ENCODE data around the gene SYNE4. TPM values are rescaled to one million over a fixed set of nuclear protein-coding genes. Genes with fewer than 3 reads are reported as not detected.

Gene SYNE4
- total RNA-seq, 4 donors from 2014 or later = 0.42 to 3.0 (median 1.8) TPM

GRCh38 chr19:36051236-36051635, 42.6 kb upstream of the SYNE4 start:
- H3K27me3 ChIP-seq = no peaks in the 10 kb centered on the region
- no peak overlapping the region for H3K27ac ChIP-seq
- 63% methylated on average over 3 of the region's 3 CpGs for WGBS
- peaks cover 13% of the 10 kb centered on the region for H3K4me1 ChIP-seq
- H3K36me3 ChIP-seq = no peaks in the 10 kb centered on the region
- no peak for DNase-seq (ENCODE audit: low spot score in 2 of 2)
- no peak overlapping the region for H3K4me3 ChIP-seq
- no peaks in the 10 kb centered on the region for H3K9me3 ChIP-seq
- TF ChIP-seq POLR2AphosphoS5 (IDR thresholded peaks at IDR 0.05) (no peak), EP300 (IDR thresholded peaks at IDR 0.05) (no peak), POLR2A (IDR thresholded peaks at IDR 0.05) (no peak)
- TF ChIP-seq, protein P1, sequence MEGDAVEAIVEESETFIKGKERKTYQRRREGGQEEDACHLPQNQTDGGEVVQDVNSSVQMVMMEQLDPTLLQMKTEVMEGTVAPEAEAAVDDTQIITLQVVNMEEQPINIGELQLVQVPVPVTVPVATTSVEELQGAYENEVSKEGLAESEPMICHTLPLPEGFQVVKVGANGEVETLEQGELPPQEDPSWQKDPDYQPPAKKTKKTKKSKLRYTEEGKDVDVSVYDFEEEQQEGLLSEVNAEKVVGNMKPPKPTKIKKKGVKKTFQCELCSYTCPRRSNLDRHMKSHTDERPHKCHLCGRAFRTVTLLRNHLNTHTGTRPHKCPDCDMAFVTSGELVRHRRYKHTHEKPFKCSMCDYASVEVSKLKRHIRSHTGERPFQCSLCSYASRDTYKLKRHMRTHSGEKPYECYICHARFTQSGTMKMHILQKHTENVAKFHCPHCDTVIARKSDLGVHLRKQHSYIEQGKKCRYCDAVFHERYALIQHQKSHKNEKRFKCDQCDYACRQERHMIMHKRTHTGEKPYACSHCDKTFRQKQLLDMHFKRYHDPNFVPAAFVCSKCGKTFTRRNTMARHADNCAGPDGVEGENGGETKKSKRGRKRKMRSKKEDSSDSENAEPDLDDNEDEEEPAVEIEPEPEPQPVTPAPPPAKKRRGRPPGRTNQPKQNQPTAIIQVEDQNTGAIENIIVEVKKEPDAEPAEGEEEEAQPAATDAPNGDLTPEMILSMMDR (IDR thresholded peaks at IDR 0.05) = no peak

DNA sequence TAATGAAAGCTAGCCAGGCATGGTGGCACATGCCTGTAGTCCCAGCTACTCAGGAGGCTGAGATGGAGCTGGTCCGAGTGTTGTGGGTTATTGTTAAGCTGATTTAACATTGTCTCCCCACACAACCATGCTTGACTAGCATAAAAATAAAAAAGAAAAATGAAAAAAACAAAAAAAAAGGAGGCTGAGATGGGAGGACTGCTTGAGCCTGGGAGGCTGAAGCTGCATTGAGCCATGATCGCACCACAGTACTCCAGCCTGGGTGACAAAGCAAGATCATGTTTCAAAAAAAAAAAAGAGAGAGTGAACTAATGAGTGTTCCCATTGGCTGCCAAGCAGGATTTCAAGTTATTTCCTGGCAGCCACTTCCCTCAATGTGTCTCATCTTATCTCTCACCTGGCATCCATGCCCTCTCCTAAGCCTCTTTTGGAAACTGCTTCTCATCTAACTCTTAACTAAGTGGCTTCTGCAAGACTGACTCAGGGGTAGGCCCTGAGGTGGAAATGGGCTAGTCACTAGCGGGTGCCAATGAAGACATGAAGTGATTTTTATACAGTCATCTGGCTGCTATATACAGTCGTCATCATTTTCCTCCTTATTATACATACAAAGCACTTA, 40.6 kb upstream of the SYNE4 start:
- 73% methylated on average over 4 of the region's 4 CpGs for WGBS
- Histone ChIP-seq H3K36me3 (no peaks in the 10 kb centered on the region), H3K4me3 (no peak overlapping the region), H3K9me3 (no peaks in the 10 kb centered on the region), H3K4me1 (no peaks in the 10 kb centered on the region), H3K27me3 (no peaks in the 10 kb centered on the region), H3K27ac (no peak overlapping the region)
- DNase-seq (ENCODE audit: low spot score in 2 of 2) = no peak
- TF ChIP-seq POLR2A (IDR thresholded peaks at IDR 0.05) (no peak), POLR2AphosphoS5 (IDR thresholded peaks at IDR 0.05) (no peak), EP300 (IDR thresholded peaks at IDR 0.05) (no peak)
- TF ChIP-seq, protein P1 (IDR thresholded peaks at IDR 0.05) = no peak

DNA sequence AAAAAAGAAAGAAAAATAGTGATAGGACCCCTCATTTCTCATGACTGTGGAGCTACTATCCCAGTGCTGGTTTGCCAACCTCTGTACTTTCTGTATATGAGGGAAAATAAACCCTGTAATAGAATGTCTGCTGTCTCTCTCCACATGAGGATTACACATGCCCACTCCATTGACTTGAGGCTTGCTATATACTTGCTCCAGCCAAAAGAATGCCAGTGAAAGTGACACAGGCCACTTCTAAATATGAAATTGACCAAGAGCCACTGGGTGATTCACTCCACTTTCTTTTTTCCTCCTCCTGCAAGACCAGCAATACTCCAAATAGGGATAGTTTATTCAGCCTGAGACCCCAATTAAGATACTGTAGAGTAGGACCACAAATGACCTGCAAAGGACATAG, 39.2 kb upstream of the SYNE4 start:
- no peaks in the 10 kb centered on the region for H3K36me3 ChIP-seq
- H3K27me3 ChIP-seq = no peaks in the 10 kb centered on the region
- TF ChIP-seq POLR2AphosphoS5 (IDR thresholded peaks at IDR 0.05) = no peak
- TF ChIP-seq, protein P1 (IDR thresholded peaks at IDR 0.05) = no peak
- no peak for TF ChIP-seq POLR2A (IDR thresholded peaks at IDR 0.05)
- no peak for TF ChIP-seq EP300 (IDR thresholded peaks at IDR 0.05)
- H3K4me3 ChIP-seq = no peak overlapping the region
- H3K4me1 ChIP-seq = no peaks in the 10 kb centered on the region
- DNase-seq (ENCODE audit: low spot score in 2 of 2) = no peak
- H3K27ac ChIP-seq = no peak overlapping the region
- no peaks in the 10 kb centered on the region for H3K9me3 ChIP-seq

DNA sequence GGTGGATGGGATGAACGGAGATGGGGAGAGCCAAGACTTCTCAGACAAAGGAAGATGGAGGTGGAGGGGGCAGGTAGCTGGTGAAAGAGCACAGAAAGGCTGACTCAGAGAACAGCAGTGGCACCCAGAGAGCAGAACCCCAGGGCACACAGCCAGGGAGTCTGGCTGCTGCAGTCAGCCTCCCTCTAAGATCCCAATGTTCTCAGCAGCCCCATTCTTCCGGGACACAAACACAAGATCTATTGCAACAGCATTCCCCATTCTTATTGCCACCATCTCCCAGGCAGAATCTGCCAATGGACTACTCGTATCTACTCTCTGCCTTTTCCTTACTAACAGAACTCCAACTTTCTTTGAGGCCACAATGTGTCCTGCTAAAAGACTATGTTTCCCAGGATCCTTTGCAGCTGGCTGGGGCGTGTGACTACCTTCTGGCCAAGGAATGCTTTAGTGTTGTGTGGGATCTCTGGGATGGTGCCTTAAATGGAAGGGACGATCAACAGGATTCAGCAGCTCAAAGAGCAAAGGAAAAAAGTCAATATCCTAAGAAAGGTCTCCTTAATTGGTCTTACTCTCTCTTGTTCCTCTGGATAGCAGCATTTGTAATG, 37.9 kb upstream of the SYNE4 start:
- Histone ChIP-seq H3K36me3 (no peaks in the 10 kb centered on the region), H3K9me3 (no peaks in the 10 kb centered on the region), H3K27ac (no peak overlapping the region), H3K4me1 (no peaks in the 10 kb centered on the region), H3K27me3 (no peaks in the 10 kb centered on the region), H3K4me3 (no peak overlapping the region)
- WGBS = 80% methylated on average over 5 of the region's 5 CpGs
- DNase-seq (ENCODE audit: low spot score in 2 of 2) = no peak
- TF ChIP-seq EP300 (IDR thresholded peaks at IDR 0.05) (no peak), POLR2A (IDR thresholded peaks at IDR 0.05) (no peak), POLR2AphosphoS5 (IDR thresholded peaks at IDR 0.05) (no peak)
- TF ChIP-seq, protein P1 (IDR thresholded peaks at IDR 0.05) = no peak

DNA sequence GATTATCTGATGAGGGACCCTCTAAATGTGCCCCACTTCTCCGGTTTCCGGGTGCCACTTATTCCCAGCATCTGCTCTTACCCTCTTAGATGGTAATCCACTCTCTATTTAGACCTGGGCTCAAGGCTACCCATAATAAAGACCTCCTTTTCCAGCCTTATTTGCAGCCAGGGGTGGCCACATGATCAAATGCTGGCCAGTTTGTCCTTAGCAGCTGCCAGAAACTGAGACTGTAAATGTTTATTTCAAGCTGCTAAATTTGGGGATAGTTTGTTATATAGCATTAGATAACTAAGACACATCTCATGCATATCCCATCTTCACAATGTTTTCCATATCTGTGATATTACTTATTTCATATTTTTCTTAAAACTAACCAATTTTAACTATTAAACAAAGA, 35.3 kb upstream of the SYNE4 start:
- Histone ChIP-seq H3K36me3 (peaks cover 4% of the 10 kb centered on the region), H3K4me3 (no peak overlapping the region), H3K27ac (no peak overlapping the region), H3K4me1 (no peaks in the 10 kb centered on the region), H3K9me3 (no peaks in the 10 kb centered on the region), H3K27me3 (no peaks in the 10 kb centered on the region)
- no peak for DNase-seq (ENCODE audit: low spot score in 2 of 2)
- TF ChIP-seq POLR2A (IDR thresholded peaks at IDR 0.05) (no peak), POLR2AphosphoS5 (IDR thresholded peaks at IDR 0.05) (no peak), EP300 (IDR thresholded peaks at IDR 0.05) (no peak)
- TF ChIP-seq, protein P1 (IDR thresholded peaks at IDR 0.05) = no peak
- 98% methylated on average over 2 of the region's 2 CpGs for WGBS

Data from suprapubic skin (tissue), 4 donors.